Measurements from ENCODE around the gene EFCAB6.

EFCAB6 gene

GRCh38 chr22:43592476-43592875 is 219.6 kb downstream of the EFCAB6 start:
- DNase-seq (ENCODE audit: insufficient read length, low spot score) = no peak

GRCh38 chr22:43591380-43591779 is 220.7 kb downstream of the EFCAB6 start:
- TF ChIP-seq POLR2A (IDR thresholded peaks at IDR 0.05; ENCODE audit: low read depth, low read length) = no peak
- no peak for TF ChIP-seq TAF1 (IDR thresholded peaks at IDR 0.05; ENCODE audit: low read depth, low read length)
- TF ChIP-seq POLR2AphosphoS5 (IDR thresholded peaks at IDR 0.05; ENCODE audit: low read depth, low read length) = no peak
- no peak for TF ChIP-seq PAX5 (IDR thresholded peaks at IDR 0.05; ENCODE audit: insufficient read depth, low read length, severe bottlenecking)
- TF ChIP-seq POU2F2 (IDR thresholded peaks at IDR 0.05; ENCODE audit: low read depth, low read length) = no peak
- TF ChIP-seq SPI1 (IDR thresholded peaks at IDR 0.05; ENCODE audit: low read depth, low read length) = no peak
- FAIRE-seq (no peak), DNase-seq (ENCODE audit: insufficient read length, low spot score) (no peak)

More at GRCh38 chr22:43592476-43592875, 219.6 kb downstream of the EFCAB6 start:
- FAIRE-seq = no peak
- no peak for TF ChIP-seq PAX5 (IDR thresholded peaks at IDR 0.05; ENCODE audit: insufficient read depth, low read length, severe bottlenecking)
- TF ChIP-seq TAF1 (IDR thresholded peaks at IDR 0.05; ENCODE audit: low read depth, low read length) = no peak
- TF ChIP-seq SPI1 (IDR thresholded peaks at IDR 0.05; ENCODE audit: low read depth, low read length) = no peak
- no peak for TF ChIP-seq POU2F2 (IDR thresholded peaks at IDR 0.05; ENCODE audit: low read depth, low read length)
- TF ChIP-seq POLR2AphosphoS5 (IDR thresholded peaks at IDR 0.05; ENCODE audit: low read depth, low read length) = no peak
- no peak for TF ChIP-seq POLR2A (IDR thresholded peaks at IDR 0.05; ENCODE audit: low read depth, low read length)

GRCh38 chr22:43587574-43587973 is 224.5 kb downstream of the EFCAB6 start:
- FAIRE-seq (no peak), DNase-seq (ENCODE audit: insufficient read length, low spot score) (no peak)
- TF ChIP-seq PAX5 (IDR thresholded peaks at IDR 0.05; ENCODE audit: insufficient read depth, low read length, severe bottlenecking) (no peak), POU2F2 (IDR thresholded peaks at IDR 0.05; ENCODE audit: low read depth, low read length) (no peak), SPI1 (IDR thresholded peaks at IDR 0.05; ENCODE audit: low read depth, low read length) (no peak), POLR2AphosphoS5 (IDR thresholded peaks at IDR 0.05; ENCODE audit: low read depth, low read length) (no peak)

GRCh38 chr22:43583501-43583900 is 228.6 kb downstream of the EFCAB6 start:
- DNase-seq (ENCODE audit: insufficient read length, low spot score) = no peak
- TF ChIP-seq POU2F2 (IDR thresholded peaks at IDR 0.05; ENCODE audit: low read depth, low read length) = no peak
- no peak for TF ChIP-seq TAF1 (IDR thresholded peaks at IDR 0.05; ENCODE audit: low read depth, low read length)
- no peak for TF ChIP-seq POLR2AphosphoS5 (IDR thresholded peaks at IDR 0.05; ENCODE audit: low read depth, low read length)
- TF ChIP-seq SPI1 (IDR thresholded peaks at IDR 0.05; ENCODE audit: low read depth, low read length) = no peak
- no peak for TF ChIP-seq POLR2A (IDR thresholded peaks at IDR 0.05; ENCODE audit: low read depth, low read length)
- TF ChIP-seq PAX5 (IDR thresholded peaks at IDR 0.05; ENCODE audit: insufficient read depth, low read length, severe bottlenecking) = no peak

GRCh38 chr22:43582394-43582793 is 229.7 kb downstream of the EFCAB6 start:
- TF ChIP-seq TAF1 (IDR thresholded peaks at IDR 0.05; ENCODE audit: low read depth, low read length) (no peak), SPI1 (IDR thresholded peaks at IDR 0.05; ENCODE audit: low read depth, low read length) (no peak), POU2F2 (IDR thresholded peaks at IDR 0.05; ENCODE audit: low read depth, low read length) (no peak), POLR2AphosphoS5 (IDR thresholded peaks at IDR 0.05; ENCODE audit: low read depth, low read length) (no peak), PAX5 (IDR thresholded peaks at IDR 0.05; ENCODE audit: insufficient read depth, low read length, severe bottlenecking) (no peak), POLR2A (IDR thresholded peaks at IDR 0.05; ENCODE audit: low read depth, low read length) (no peak)
- DNase-seq (ENCODE audit: insufficient read length, low spot score) (no peak), FAIRE-seq (no peak)

More at GRCh38 chr22:43583501-43583900, 228.6 kb downstream of the EFCAB6 start:
- no peak for FAIRE-seq

GRCh38 chr22:43580271-43580750 is 231.8 kb downstream of the EFCAB6 start:
- no peak for DNase-seq (ENCODE audit: insufficient read length, low spot score)
- FAIRE-seq = no peak
- TF ChIP-seq POLR2A (IDR thresholded peaks at IDR 0.05; ENCODE audit: low read depth, low read length) = no peak
- TF ChIP-seq SPI1 (IDR thresholded peaks at IDR 0.05; ENCODE audit: low read depth, low read length) = no peak
- no peak for TF ChIP-seq TAF1 (IDR thresholded peaks at IDR 0.05; ENCODE audit: low read depth, low read length)
- TF ChIP-seq POU2F2 (IDR thresholded peaks at IDR 0.05; ENCODE audit: low read depth, low read length) = no peak
- TF ChIP-seq POLR2AphosphoS5 (IDR thresholded peaks at IDR 0.05; ENCODE audit: low read depth, low read length) = no peak
- no peak for TF ChIP-seq PAX5 (IDR thresholded peaks at IDR 0.05; ENCODE audit: insufficient read depth, low read length, severe bottlenecking)

- no peak for FAIRE-seq
- no peak for TF ChIP-seq POLR2A (IDR thresholded peaks at IDR 0.05; ENCODE audit: low read depth, low read length)
- TF ChIP-seq POU2F2 (IDR thresholded peaks at IDR 0.05; ENCODE audit: low read depth, low read length) = no peak
- TF ChIP-seq TAF1 (IDR thresholded peaks at IDR 0.05; ENCODE audit: low read depth, low read length) = no peak
- TF ChIP-seq POLR2AphosphoS5 (IDR thresholded peaks at IDR 0.05; ENCODE audit: low read depth, low read length) = no peak
- no peak for TF ChIP-seq PAX5 (IDR thresholded peaks at IDR 0.05; ENCODE audit: insufficient read depth, low read length, severe bottlenecking)
- no peak for TF ChIP-seq SPI1 (IDR thresholded peaks at IDR 0.05; ENCODE audit: low read depth, low read length)
- DNase-seq (ENCODE audit: insufficient read length, low spot score) = no peak
Observed at GRCh38 chr22:43574738-43575137, 237.4 kb downstream of the EFCAB6 start.

GRCh38 chr22:43572710-43573109 is 239.4 kb downstream of the EFCAB6 start:
- DNase-seq (ENCODE audit: insufficient read length, low spot score) (no peak), FAIRE-seq (no peak)
- TF ChIP-seq SPI1 (IDR thresholded peaks at IDR 0.05; ENCODE audit: low read depth, low read length) (no peak), POLR2A (IDR thresholded peaks at IDR 0.05; ENCODE audit: low read depth, low read length) (no peak), PAX5 (IDR thresholded peaks at IDR 0.05; ENCODE audit: insufficient read depth, low read length, severe bottlenecking) (no peak), POU2F2 (IDR thresholded peaks at IDR 0.05; ENCODE audit: low read depth, low read length) (no peak), TAF1 (IDR thresholded peaks at IDR 0.05; ENCODE audit: low read depth, low read length) (no peak), POLR2AphosphoS5 (IDR thresholded peaks at IDR 0.05; ENCODE audit: low read depth, low read length) (no peak)

GRCh38 chr22:43571181-43571580 is 240.9 kb downstream of the EFCAB6 start:
- no peak for TF ChIP-seq POLR2AphosphoS5 (IDR thresholded peaks at IDR 0.05; ENCODE audit: low read depth, low read length)
- no peak for TF ChIP-seq PAX5 (IDR thresholded peaks at IDR 0.05; ENCODE audit: insufficient read depth, low read length, severe bottlenecking)
- no peak for TF ChIP-seq POLR2A (IDR thresholded peaks at IDR 0.05; ENCODE audit: low read depth, low read length)
- TF ChIP-seq SPI1 (IDR thresholded peaks at IDR 0.05; ENCODE audit: low read depth, low read length) = no peak
- TF ChIP-seq TAF1 (IDR thresholded peaks at IDR 0.05; ENCODE audit: low read depth, low read length) = no peak
- no peak for TF ChIP-seq POU2F2 (IDR thresholded peaks at IDR 0.05; ENCODE audit: low read depth, low read length)
- FAIRE-seq = no peak
- DNase-seq (ENCODE audit: insufficient read length, low spot score) = no peak

All from GM12891 (cell line).